ENCODE measurements around the gene METTL1. TPM values are rescaled to one million over a fixed set of nuclear protein-coding genes. Genes with fewer than 3 reads are reported as not detected.

Gene METTL1
- total RNA-seq, 2 donors from 2014 or later, result 1.5 to 8.5 TPM

DNA sequence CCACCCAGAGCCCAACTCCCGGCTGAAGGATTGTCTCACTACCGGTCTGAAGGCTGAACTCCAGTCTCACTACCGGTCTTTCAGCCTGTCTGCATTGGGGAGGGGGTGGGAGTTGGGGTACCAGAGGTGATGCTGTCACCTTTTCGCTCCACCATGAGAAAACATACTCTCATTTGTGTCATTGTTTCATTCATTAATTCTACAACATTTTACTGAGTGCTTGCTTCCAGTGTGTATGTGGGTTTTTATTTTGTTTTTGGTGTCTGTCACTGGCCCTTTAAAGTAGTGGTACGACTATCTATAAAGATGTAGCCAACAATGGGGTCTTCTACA is 19.3 kb downstream of the METTL1 start:
- TF ChIP-seq, protein P1, sequence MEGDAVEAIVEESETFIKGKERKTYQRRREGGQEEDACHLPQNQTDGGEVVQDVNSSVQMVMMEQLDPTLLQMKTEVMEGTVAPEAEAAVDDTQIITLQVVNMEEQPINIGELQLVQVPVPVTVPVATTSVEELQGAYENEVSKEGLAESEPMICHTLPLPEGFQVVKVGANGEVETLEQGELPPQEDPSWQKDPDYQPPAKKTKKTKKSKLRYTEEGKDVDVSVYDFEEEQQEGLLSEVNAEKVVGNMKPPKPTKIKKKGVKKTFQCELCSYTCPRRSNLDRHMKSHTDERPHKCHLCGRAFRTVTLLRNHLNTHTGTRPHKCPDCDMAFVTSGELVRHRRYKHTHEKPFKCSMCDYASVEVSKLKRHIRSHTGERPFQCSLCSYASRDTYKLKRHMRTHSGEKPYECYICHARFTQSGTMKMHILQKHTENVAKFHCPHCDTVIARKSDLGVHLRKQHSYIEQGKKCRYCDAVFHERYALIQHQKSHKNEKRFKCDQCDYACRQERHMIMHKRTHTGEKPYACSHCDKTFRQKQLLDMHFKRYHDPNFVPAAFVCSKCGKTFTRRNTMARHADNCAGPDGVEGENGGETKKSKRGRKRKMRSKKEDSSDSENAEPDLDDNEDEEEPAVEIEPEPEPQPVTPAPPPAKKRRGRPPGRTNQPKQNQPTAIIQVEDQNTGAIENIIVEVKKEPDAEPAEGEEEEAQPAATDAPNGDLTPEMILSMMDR (IDR thresholded peaks at IDR 0.05), result no peak

DNA sequence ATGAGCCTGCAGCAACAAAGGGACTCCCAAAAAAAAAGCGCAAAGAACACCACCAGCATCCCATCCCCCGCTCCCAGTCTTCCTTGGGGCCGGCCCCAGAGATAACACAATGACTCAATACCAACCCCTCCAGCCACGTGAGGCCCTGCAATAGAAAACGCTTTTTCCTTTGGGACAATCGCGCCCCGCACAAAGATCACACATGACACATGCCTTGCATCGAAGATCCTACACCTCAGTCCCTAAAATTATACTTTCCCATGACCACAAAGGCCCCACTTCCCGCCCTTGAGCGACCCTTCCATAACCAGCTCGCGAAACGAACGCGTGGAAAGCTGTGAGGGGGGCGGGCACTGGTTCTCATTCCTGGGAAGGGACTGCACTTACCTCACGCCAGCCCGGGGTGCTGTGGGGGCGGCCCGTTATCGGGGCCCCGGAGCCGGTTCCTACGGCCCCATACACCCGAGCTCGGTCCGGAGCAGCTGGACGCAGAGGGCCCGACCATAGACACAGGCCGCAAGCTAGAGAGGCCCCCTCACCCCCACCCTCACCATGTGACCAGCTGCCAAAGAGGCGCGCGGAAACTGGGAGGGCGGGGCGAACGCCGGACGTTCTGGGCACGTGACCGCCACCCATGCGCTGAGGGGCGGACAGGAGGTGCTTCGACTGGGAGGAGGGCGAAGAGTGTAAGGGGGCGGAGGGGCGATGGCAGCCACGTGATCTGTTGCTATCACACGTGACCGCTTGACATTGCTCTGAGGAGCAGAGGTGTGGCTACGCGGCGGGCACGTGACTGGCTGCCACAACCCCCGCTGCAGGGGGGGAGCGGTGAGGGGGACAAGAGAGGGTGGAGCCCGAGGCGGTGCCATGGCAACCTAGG is 19.9 kb downstream of the METTL1 start, which contains the start of gene CDK4:
TSS of gene CDK4 (minus strand) at position 523 of the 880 bp plus-strand sequence. CDS start 593 bp downstream, outside the sequence.
- peak; percentile 100 for DNase-seq (ENCODE audit: low spot score)
- Histone ChIP-seq H3K27me3 (no peaks in the 10 kb centered on the region), H3K36me3 (peaks cover 33% of the 10 kb centered on the region), H3K4me1 (peaks cover 0 to 36% of the 10 kb centered on the region in 2 donors), H3K9me3 (no peaks in the 10 kb centered on the region), H3K27ac (peak within 1 kb of the TSS; percentile 92 to 93), H3K4me3 (peak within 1 kb of the TSS; percentile 66 to 77)
- TF ChIP-seq, protein P1 (IDR thresholded peaks at IDR 0.05), result no peak

More for the DNA sequence above, 19.3 kb downstream of the METTL1 start:
- H3K36me3 ChIP-seq, result peaks cover 26% of the 10 kb centered on the region
- peak overlapping the region; percentile 16 to 77 for H3K4me3 ChIP-seq
- no peak for DNase-seq (ENCODE audit: low spot score)
- H3K27me3 ChIP-seq, result no peaks in the 10 kb centered on the region
- H3K27ac ChIP-seq, result peak overlapping the region; percentile 92 to 93
- no peaks in the 10 kb centered on the region for H3K9me3 ChIP-seq
- peaks cover 0 to 36% of the 10 kb centered on the region in 2 donors for H3K4me1 ChIP-seq

GRCh38 chr12:57751432-57751787 is 20.5 kb downstream of the METTL1 start:
- Histone ChIP-seq H3K4me1 (peaks cover 0 to 32% of the 10 kb centered on the region in 2 donors), H3K9me3 (no peaks in the 10 kb centered on the region), H3K27me3 (no peaks in the 10 kb centered on the region), H3K4me3 (peak overlapping the region; percentile 66 to 77), H3K27ac (peak overlapping the region; percentile 92 to 93), H3K36me3 (peaks cover 39% of the 10 kb centered on the region)
- TF ChIP-seq, protein P1 (IDR thresholded peaks at IDR 0.05), result no peak
- no peak for DNase-seq (ENCODE audit: low spot score)

GRCh38 chr12:57750561-57751431 is 21.1 kb downstream of the METTL1 start:
- H3K27ac ChIP-seq, result peak overlapping the region; percentile 92 to 93
- no peak for DNase-seq (ENCODE audit: low spot score)
- H3K9me3 ChIP-seq, result no peaks in the 10 kb centered on the region
- TF ChIP-seq, protein P1 (IDR thresholded peaks at IDR 0.05), result no peak
- H3K4me3 ChIP-seq, result peak overlapping the region; percentile 66 to 77
- H3K36me3 ChIP-seq, result peaks cover 40% of the 10 kb centered on the region
- peaks cover 0 to 32% of the 10 kb centered on the region in 2 donors for H3K4me1 ChIP-seq
- H3K27me3 ChIP-seq, result no peaks in the 10 kb centered on the region

- DNase-seq (ENCODE audit: low spot score), result no peak
- Histone ChIP-seq H3K4me3 (no peak overlapping the region), H3K9me3 (no peaks in the 10 kb centered on the region), H3K27ac (no peak overlapping the region), H3K27me3 (no peaks in the 10 kb centered on the region), H3K4me1 (peaks cover 0 to 35% of the 10 kb centered on the region in 2 donors), H3K36me3 (peaks cover 40% of the 10 kb centered on the region)
- TF ChIP-seq, protein P1 (IDR thresholded peaks at IDR 0.05), result no peak
These were observed 22.8 kb downstream of the METTL1 start for GRCh38 chr12:57749061-57749460.
